HEK293T (cell line): ENCODE results near the gene CNOT1.
A peak's percentile ranks its signal among the peaks of the same experiment; 100 is the strongest.

Experiments
- CTCF ChIA-PET: fragments of 350-600 bp; formaldehyde crosslinking; extraction: SDS; loops from one replicate; lab custom pipeline; 2021; ENCODE audit warnings: antibody characterized with exemption, inconsistent platforms; lab: Yijun Ruan, JAX
- POLR2A ChIA-PET: fragments of 350-600 bp; formaldehyde crosslinking; extraction: SDS; loops from one replicate; lab custom pipeline; 2020; ENCODE audit warnings: antibody characterized with exemption, inconsistent platforms; lab: Yijun Ruan, JAX
- DNase-seq: peaks from one replicate; pipeline ENCODE4 v3.0.0; 2012; ENCODE audit warnings: mixed read lengths; ENCODE audit errors: extremely low spot score
- ARNT ChIP-seq: fragments of 450-650 bp; IDR thresholded peaks from 2 replicates; pipeline ENCODE4 v1.6.1; 2017; ENCODE audit warnings: mild to moderate bottlenecking
- BHLHE40 ChIP-seq: fragments of 450-650 bp; IDR thresholded peaks from 2 replicates; pipeline ENCODE4 v1.6.1; 2016; ENCODE audit warnings: mild to moderate bottlenecking, moderate library complexity, borderline replicate concordance
- CTBP1 ChIP-seq: fragments of 450-650 bp; IDR thresholded peaks from 2 replicates; pipeline ENCODE4 v1.6.1; 2016; ENCODE audit warnings: borderline replicate concordance
- ELF4 ChIP-seq: fragments of 450-650 bp; IDR thresholded peaks from 2 replicates; pipeline ENCODE4 v1.6.1; 2017; ENCODE audit warnings: antibody characterized with exemption
- FOXA1 ChIP-seq: fragments of 450-650 bp; IDR thresholded peaks from 2 replicates; pipeline ENCODE4 v1.6.1; 2016; ENCODE audit warnings: mild to moderate bottlenecking
- FOXK2 ChIP-seq: fragments of 450-650 bp; IDR thresholded peaks from 2 replicates; pipeline ENCODE4 v1.6.1; 2016; ENCODE audit warnings: mild to moderate bottlenecking
- FOXM1 ChIP-seq: fragments of 450-650 bp; IDR thresholded peaks from 2 replicates; pipeline ENCODE4 v1.6.1; 2017; ENCODE audit warnings: mild to moderate bottlenecking, borderline replicate concordance
- HDGF ChIP-seq: fragments of 450-650 bp; IDR thresholded peaks from 2 replicates; pipeline ENCODE4 v1.6.1; 2017; ENCODE audit warnings: antibody characterized with exemption, borderline replicate concordance
- L3MBTL2 ChIP-seq: fragments of 450-650 bp; conservative IDR thresholded peaks from 2 replicates; pipeline ENCODE4 v1.6.1; 2016; ENCODE audit warnings: mild to moderate bottlenecking
- LEF1 ChIP-seq: fragments of 450-650 bp; IDR thresholded peaks from 2 replicates; pipeline ENCODE4 v1.6.1; 2017; ENCODE audit warnings: mild to moderate bottlenecking, borderline replicate concordance
- NFRKB ChIP-seq: fragments of 450-650 bp; IDR thresholded peaks from 2 replicates; pipeline ENCODE4 v1.6.1; 2016; ENCODE audit warnings: mild to moderate bottlenecking, moderate library complexity
- SP1 ChIP-seq: fragments of 450-650 bp; IDR thresholded peaks from 2 replicates; pipeline ENCODE4 v1.6.1; 2017
- SUZ12 ChIP-seq: fragments of 450-650 bp; IDR thresholded peaks from 2 replicates; pipeline ENCODE4 v1.6.1; 2016; ENCODE audit warnings: mild to moderate bottlenecking
- TARDBP ChIP-seq: fragments of 450-650 bp; IDR thresholded peaks from 2 replicates; pipeline ENCODE4 v1.6.1; 2016
- ZNF384 ChIP-seq: fragments of 450-650 bp; IDR thresholded peaks from 2 replicates; pipeline ENCODE4 v1.6.1; 2016
- TF ChIP-seq, protein P1 (sequence below): fragments of 450-650 bp; IDR thresholded peaks from 2 replicates; pipeline ENCODE4 v1.6.1; 2016

Gene CNOT1

DNA sequence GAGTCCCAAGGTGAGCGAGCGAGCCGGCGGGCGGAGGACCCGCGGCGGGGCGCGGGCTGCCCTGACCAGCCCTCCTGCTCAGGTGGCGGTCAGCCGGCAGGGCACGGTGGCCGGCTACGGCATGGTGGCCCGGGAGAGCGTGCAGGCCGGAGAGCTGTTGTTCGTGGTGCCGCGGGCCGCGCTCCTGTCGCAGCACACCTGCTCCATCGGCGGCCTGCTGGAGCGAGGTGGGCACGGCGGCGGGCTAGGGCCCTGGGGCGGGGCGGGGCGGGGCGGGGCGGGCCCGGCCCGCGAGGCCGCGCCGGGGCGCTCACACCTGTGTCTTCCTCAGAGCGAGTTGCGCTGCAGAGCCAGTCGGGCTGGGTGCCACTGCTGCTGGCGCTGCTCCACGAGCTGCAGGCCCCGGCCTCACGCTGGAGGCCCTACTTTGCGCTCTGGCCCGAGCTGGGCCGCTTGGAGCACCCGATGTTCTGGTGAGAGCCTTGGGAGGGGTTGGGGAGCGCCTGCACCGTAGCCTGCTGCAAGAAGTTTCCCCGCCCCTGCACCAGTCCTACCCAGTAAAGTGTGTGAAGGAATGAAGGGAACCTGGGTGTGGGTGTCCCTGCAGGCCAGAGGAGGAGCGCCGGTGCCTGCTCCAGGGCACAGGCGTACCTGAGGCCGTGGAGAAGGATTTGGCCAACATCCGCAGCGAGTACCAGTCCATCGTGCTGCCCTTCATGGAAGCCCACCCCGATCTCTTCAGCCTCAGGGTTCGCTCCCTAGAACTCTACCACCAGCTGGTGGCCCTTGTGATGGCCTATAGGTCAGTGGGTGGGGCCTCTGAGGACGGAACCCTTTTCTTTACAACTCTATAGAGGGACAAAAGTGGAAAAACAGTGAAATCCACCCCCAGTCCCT is 113.5 kb downstream of the CNOT1 start:
- DNase-seq: peak; percentile 36
- no peak for TF ChIP-seq NFRKB
- TF ChIP-seq HDGF: no peak
- TF ChIP-seq TARDBP: no peak
- no peak for TF ChIP-seq SUZ12
- TF ChIP-seq ELF4: no peak
- no peak for TF ChIP-seq L3MBTL2
- no peak for TF ChIP-seq BHLHE40
- no peak for TF ChIP-seq SP1
- TF ChIP-seq FOXM1: no peak
- no peak for TF ChIP-seq FOXA1
- ChIA-PET CTCF (no interaction called here), POLR2A (interaction anchor here (0.9 to 1.6 kb wide), 2 partner anchors 31 to 240 kb away, joined by 3 to 4 read pairs; no protein-coding TSS in a partner anchor)

DNA sequence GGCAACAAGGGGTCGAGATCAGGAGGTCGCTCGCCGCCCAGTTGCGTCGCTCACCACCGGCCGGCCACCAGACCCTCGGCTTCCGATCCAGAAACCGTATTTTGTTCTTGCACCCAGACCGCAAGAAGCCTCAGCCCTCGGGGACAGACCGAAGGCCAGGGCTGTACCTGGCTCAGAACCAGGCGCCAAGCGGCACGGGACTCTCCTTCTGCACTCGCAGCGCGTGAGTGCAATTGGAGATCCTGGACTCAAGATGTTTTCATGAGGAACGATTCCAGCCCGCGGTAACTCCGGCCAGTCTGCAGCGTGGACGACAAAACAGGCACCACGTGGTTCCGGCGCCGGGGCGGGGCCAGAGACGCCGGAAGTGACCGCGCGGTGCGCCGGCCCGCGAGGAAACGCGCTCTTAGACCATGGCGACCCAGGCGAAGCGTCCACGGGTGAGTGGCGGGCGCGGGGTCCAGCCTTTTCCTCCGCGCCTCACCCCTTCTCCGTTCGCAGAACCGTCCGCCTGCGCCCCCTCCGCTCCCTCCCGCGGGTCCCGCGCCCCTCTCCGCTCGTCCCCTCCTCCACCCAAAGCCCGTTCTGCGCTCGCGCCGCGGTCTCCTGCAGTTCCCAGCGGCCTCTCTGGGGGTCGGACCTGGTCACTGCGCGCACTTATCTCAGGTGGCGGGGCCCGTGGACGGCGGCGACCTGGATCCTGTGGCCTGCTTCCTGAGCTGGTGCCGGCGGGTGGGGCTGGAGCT is 114.3 kb downstream of the CNOT1 start, which contains the start of gene SETD6:
TSS of gene SETD6 (plus strand) at position 393 of the 746 bp plus-strand sequence. CDS start at position 414, 21 bp downstream.
- DNase-seq: peak; percentile 84
- CTCF ChIA-PET: interaction anchor here (1.0 kb wide), 1 partner anchor 146 kb away, joined by 5 read pairs; no protein-coding TSS in a partner anchor
- TF ChIP-seq TARDBP (no peak), ZNF384 (no peak), FOXM1 (no peak), FOXK2 (no peak), CTBP1 (no peak; the same call in 1 of the 2 replicates), NFRKB (no peak), ELF4 (peak; percentile 62), SUZ12 (no peak), FOXA1 (no peak), ARNT (0 out of 2 replicates have a peak, but pooled peaks have one; percentile 9), SP1 (no peak), L3MBTL2 (peak; percentile 87)
- TF ChIP-seq, protein P1, sequence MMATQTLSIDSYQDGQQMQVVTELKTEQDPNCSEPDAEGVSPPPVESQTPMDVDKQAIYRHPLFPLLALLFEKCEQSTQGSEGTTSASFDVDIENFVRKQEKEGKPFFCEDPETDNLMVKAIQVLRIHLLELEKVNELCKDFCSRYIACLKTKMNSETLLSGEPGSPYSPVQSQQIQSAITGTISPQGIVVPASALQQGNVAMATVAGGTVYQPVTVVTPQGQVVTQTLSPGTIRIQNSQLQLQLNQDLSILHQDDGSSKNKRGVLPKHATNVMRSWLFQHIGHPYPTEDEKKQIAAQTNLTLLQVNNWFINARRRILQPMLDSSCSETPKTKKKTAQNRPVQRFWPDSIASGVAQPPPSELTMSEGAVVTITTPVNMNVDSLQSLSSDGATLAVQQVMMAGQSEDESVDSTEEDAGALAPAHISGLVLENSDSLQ: peak; percentile 40; the same call in 1 of the 2 replicates
- POLR2A ChIA-PET: interaction anchor here (0.9 to 1.6 kb wide), 2 partner anchors 32 to 241 kb away, joined by 3 to 4 read pairs; no protein-coding TSS in a partner anchor

DNA sequence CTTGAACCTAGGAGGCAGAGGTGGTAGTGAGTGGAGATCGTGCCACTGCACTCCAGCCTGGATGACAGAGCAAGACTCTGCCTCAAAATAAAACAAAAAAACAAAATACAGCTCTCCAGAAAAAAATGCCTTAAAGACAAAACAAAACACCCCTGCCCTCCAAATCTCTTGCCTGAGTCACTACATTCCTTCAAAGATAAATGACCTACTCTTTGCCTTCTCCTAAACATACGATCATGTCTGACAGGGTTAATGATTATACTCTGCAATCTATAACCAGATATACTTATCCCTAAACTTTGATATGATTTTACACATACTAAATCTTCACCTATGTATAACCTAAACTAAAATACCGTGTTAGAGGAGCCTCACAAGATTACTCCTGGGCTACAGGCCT is 115.8 kb downstream of the CNOT1 start:
- TF ChIP-seq ZNF384 (no peak), FOXM1 (no peak), L3MBTL2 (no peak), ARNT (no peak), NFRKB (no peak), SUZ12 (no peak), BHLHE40 (no peak), TARDBP (no peak), LEF1 (no peak), FOXA1 (no peak), FOXK2 (no peak), CTBP1 (no peak), HDGF (no peak)
- POLR2A ChIA-PET: interaction anchor here (1.1 kb wide), 1 partner anchor 147 kb away, joined by 4 read pairs; no protein-coding TSS in a partner anchor
- CTCF ChIA-PET: interaction anchor here (0.8 to 2.0 kb wide), 3 partner anchors 242 to 727 kb away, joined by 3 to 4 read pairs (median 4); no protein-coding TSS in a partner anchor
- no peak for DNase-seq

DNA sequence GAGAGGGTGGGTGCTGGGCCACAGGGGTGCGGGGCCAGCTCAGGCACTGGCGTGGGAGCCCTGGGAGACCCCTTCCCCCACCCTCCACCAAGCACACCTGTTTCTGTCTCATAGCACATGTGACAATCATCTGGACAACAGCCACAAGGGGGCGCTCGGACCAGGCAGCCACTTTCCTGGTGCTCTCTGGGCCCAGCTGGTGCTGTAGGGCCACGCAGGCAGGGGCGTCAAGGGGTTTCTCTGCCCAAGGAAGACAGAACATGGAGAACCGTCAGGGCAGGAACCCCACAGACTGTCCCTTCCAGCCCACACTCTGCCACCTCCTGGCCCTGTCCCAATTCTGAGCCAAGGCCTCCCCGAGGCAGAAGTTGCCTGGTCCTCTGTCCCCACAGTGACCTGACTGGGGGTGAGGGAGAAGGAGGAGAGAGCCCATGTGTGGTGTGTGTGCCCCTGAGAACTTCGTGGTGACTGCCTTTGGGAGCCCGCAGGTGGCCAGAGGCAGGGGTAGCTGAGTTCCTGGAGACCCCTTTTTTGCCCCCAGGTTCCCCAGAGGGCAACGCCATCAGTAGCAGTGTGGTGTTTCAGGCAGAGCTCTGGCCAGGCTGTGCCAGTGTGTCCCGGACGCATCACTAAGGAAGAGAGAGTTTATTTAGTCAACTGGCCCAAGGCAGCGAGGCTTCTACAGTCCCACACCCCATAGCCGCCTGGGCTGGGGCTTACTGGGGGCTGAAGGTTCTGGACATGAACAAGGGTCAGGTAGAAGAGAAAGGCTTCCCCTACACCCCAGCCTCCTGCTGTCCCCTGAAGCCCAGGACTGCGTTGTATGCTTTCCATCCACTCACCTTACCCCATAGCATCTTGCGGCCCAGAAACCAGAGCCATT is 117.5 kb downstream of the CNOT1 start:
- ChIA-PET POLR2A (interaction anchor here (0.6 to 1.2 kb wide), 2 partner anchors 244 to 420 kb away, joined by 3 read pairs; no protein-coding TSS in a partner anchor), CTCF (interaction anchor here (0.6 to 2.0 kb wide), 3 partner anchors 100 to 244 kb away, joined by 4 to 6 read pairs (median 4); no protein-coding TSS in a partner anchor)
- DNase-seq: peak; percentile 71
- no peak for TF ChIP-seq TARDBP
- TF ChIP-seq HDGF: 0 out of 2 replicates have a peak, but pooled peaks have one; percentile 35

DNA sequence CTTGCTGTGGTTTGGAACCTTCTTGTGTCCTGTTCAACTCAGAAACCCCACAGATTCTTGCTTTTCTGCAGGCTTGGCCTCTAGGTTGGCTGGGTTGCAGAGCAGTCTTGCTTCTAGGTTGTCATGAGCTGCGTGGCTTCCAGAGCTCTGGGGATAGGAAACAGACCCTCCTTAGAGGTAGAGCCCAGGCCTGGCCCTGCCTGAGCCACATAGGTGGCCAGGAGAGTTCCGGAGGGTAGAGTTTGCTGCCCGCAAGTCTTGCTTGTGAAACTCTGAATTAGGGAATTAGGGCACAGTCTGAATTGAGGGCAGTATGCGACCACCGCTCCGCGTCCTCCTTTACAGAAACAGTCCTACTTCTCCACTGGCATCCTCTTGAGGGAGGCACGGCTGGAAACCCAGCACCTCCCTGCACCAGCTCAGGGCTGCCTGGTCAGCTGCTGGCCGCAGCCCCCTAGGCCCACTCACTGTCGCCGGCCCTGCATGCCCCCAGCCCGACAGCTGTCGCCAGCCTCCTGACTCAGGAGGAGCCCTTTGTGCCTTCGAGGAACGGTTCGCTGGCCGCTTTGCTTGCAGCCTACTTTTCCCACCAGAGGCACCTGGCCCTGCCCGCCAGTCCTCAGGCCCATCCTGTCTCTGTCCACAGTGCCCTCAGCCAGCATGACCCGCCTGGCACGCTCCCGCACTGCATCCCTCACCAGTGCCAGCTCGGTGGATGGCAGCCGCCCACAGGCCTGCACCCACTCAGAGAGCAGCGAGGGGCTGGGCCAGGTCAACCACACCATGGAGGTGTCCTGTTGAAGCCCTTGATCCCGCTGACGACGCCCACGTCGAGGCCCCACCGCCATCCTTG is 118.6 kb downstream of the CNOT1 start:
- CTCF ChIA-PET: interaction anchor here (0.7 to 1.1 kb wide), 2 partner anchors 14 to 128 kb away, joined by 3 read pairs; no protein-coding TSS in a partner anchor
- POLR2A ChIA-PET: interaction anchor here (0.6 to 1.2 kb wide), 2 partner anchors 245 to 419 kb away, joined by 3 read pairs; no protein-coding TSS in a partner anchor
- no peak for TF ChIP-seq SP1
- TF ChIP-seq HDGF: no peak
- no peak for TF ChIP-seq TARDBP
- TF ChIP-seq FOXA1: no peak
- TF ChIP-seq ZNF384: no peak
- no peak for DNase-seq
